Effector memory CD4-positive, alpha-beta T cell (primary cell): ENCODE data around the gene ARHGAP24.
"Not testable (repeated sequence)": the region's sequence is repeated elsewhere in the genome, so short reads cannot be mapped to it uniquely, and the experiment has no call there.

Experiments
- DNase-seq, 3 donors: peaks; one replicate each; pipeline ENCODE4 v3.0.0-alpha.2; 2020
- H3K27ac ChIP-seq: 2 replicates; pipeline ENCODE4 v1.7.0; 2013; ENCODE audit warnings: mild to moderate bottlenecking, low read length, moderate library complexity; ENCODE audit not compliant: insufficient read depth, poor library complexity, severe bottlenecking
- H3K27me3 ChIP-seq: replicated peaks from 2 replicates; pipeline ENCODE4 v1.7.0; 2013; ENCODE audit warnings: mild to moderate bottlenecking, low read length; ENCODE audit not compliant: insufficient read depth, control insufficient read depth, poor library complexity, severe bottlenecking
- H3K36me3 ChIP-seq: 2 replicates; pipeline ENCODE4 v1.7.0; 2013; ENCODE audit warnings: mild to moderate bottlenecking, low read length, moderate library complexity; ENCODE audit not compliant: control insufficient read depth, insufficient read depth
- H3K4me1 ChIP-seq: 2 replicates; pipeline ENCODE4 v1.7.0; 2013; ENCODE audit warnings: low read length, mild to moderate bottlenecking; ENCODE audit not compliant: control insufficient read depth, insufficient read depth, poor library complexity, severe bottlenecking
- H3K4me3 ChIP-seq: 2 replicates; pipeline ENCODE4 v1.7.0; 2013; ENCODE audit warnings: low read length, low read depth, mild to moderate bottlenecking; ENCODE audit not compliant: insufficient read depth, poor library complexity, severe bottlenecking
- H3K9me3 ChIP-seq: 2 replicates; pipeline ENCODE4 v1.7.0; 2013; ENCODE audit warnings: mild to moderate bottlenecking, low read length, moderate library complexity; ENCODE audit not compliant: control insufficient read depth

The ARHGAP24 gene

GRCh38 chr4:85496933-85497332 is 22.0 kb downstream of the ARHGAP24 start:
- H3K27me3 ChIP-seq, result no peaks in the 10 kb centered on the region
- H3K4me3 ChIP-seq, result no peak overlapping the region
- no peak for DNase-seq
- no peak overlapping the region for H3K27ac ChIP-seq
- H3K36me3 ChIP-seq, result no peaks in the 10 kb centered on the region
- no peaks in the 10 kb centered on the region for H3K4me1 ChIP-seq
- no peaks in the 10 kb centered on the region for H3K9me3 ChIP-seq

GRCh38 chr4:85498068-85498733 is 23.3 kb downstream of the ARHGAP24 start:
- no peaks in the 10 kb centered on the region for H3K4me1 ChIP-seq
- no peak overlapping the region for H3K27ac ChIP-seq
- no peaks in the 10 kb centered on the region for H3K36me3 ChIP-seq
- no peak overlapping the region for H3K4me3 ChIP-seq
- no peak for DNase-seq
- no peaks in the 10 kb centered on the region for H3K9me3 ChIP-seq
- no peaks in the 10 kb centered on the region for H3K27me3 ChIP-seq

DNA sequence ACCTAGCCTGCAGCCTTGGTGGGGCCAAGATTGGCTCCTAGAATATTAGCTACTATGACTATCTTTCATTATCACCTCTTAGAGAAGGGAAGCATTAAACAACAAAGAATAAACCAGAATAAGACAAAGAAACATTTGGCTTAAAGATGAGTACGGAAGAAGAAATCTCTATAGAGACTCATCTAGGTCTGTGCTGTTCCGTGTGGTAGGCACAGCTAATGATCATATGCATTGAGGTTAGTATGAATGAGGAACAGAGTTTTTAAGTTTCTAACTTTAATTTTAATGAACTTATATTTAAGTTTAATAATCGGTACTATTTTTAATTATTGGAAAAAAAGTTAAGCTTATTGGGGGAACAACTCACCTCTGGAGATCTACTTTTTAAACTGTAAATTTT is 24.6 kb downstream of the ARHGAP24 start:
- no peak overlapping the region for H3K4me3 ChIP-seq
- no peaks in the 10 kb centered on the region for H3K27me3 ChIP-seq
- H3K27ac ChIP-seq, result no peak overlapping the region
- no peaks in the 10 kb centered on the region for H3K36me3 ChIP-seq
- DNase-seq, result no peak
- H3K4me1 ChIP-seq, result no peaks in the 10 kb centered on the region
- H3K9me3 ChIP-seq, result no peaks in the 10 kb centered on the region

GRCh38 chr4:85500110-85500867 is 25.3 kb downstream of the ARHGAP24 start:
- Histone ChIP-seq H3K4me3 (no peak overlapping the region), H3K9me3 (no peaks in the 10 kb centered on the region), H3K27me3 (no peaks in the 10 kb centered on the region), H3K36me3 (no peaks in the 10 kb centered on the region), H3K27ac (no peak overlapping the region), H3K4me1 (no peaks in the 10 kb centered on the region)
- no peak for DNase-seq

- not testable (repeated sequence) for H3K4me3 ChIP-seq, H3K36me3 ChIP-seq, H3K27me3 ChIP-seq, H3K4me1 ChIP-seq, H3K9me3 ChIP-seq, DNase-seq, H3K27ac ChIP-seq
Measured at GRCh38 chr4:85501145-85501544, 26.2 kb downstream of the ARHGAP24 start.

DNA sequence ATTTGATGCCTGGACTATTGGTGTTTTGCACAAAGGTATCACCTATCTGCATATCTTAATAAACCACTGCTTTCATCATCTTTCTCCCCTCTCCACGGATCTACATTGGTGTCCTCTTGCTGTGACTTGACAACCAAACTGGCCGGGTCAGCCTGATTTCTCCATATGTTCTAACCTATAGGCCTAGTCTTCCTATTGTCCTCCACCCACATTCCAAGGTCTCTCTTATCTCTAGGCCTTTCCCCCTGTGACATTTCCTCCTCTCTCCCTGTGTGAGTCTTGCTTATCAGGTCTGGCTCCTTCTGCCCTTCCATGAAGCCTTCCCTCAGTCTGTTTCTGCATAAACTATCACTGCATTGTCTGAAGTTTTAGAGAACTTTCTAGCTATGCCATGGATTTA is 33.7 kb downstream of the ARHGAP24 start:
- H3K27ac ChIP-seq, result no peak overlapping the region
- no peaks in the 10 kb centered on the region for H3K4me1 ChIP-seq
- H3K9me3 ChIP-seq, result no peaks in the 10 kb centered on the region
- no peaks in the 10 kb centered on the region for H3K36me3 ChIP-seq
- H3K27me3 ChIP-seq, result no peaks in the 10 kb centered on the region
- H3K4me3 ChIP-seq, result no peak overlapping the region
- no peak for DNase-seq

- Histone ChIP-seq H3K4me3 (no peak overlapping the region), H3K4me1 (no peaks in the 10 kb centered on the region), H3K27me3 (no peaks in the 10 kb centered on the region), H3K9me3 (no peaks in the 10 kb centered on the region), H3K36me3 (no peaks in the 10 kb centered on the region), H3K27ac (no peak overlapping the region)
- DNase-seq, result no peak
Measured at GRCh38 chr4:85509882-85510631, 35.1 kb downstream of the ARHGAP24 start.

- H3K4me1 ChIP-seq, result no peaks in the 10 kb centered on the region
- DNase-seq, result no peak
- no peaks in the 10 kb centered on the region for H3K9me3 ChIP-seq
- no peak overlapping the region for H3K4me3 ChIP-seq
- H3K27me3 ChIP-seq, result no peaks in the 10 kb centered on the region
- no peaks in the 10 kb centered on the region for H3K36me3 ChIP-seq
- no peak overlapping the region for H3K27ac ChIP-seq
Measured at GRCh38 chr4:85510632-85510984, 35.7 kb downstream of the ARHGAP24 start.

DNA sequence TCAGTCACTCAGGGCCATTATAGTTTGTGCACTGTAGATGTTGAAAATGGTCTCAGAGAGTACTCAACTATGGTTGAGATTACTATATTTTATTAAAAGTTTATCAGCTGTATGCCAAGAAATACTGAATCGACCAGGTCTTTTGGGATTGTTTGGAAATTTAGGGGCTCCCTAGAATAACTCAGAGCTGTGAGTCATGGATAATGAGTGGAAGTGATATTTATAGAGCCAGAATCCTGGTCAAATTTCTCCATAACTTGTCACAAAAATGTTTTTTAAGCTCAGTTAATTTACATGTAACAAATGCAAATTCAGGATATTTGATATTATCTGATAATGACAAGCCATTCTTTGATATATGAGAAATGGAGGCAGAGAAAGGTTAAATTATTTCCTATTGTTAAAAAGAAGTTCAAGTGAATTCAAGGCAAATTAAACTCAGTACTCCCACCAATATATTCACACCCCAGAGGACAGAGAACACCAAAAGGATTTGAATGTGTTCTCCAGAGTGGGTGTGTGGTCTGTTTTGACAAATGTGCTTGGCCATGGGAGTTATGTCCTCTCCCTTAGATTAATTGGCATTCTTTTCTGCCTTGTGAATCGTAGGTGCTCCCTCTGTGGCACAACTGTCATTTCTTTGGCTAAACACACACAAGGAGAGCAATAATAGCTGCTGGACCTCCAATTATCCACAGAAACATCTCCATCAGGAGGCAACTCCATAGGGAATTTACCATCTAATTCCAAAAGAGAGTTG is 37.7 kb downstream of the ARHGAP24 start:
- no peaks in the 10 kb centered on the region for H3K36me3 ChIP-seq
- no peak for DNase-seq
- no peak overlapping the region for H3K27ac ChIP-seq
- H3K27me3 ChIP-seq, result no peaks in the 10 kb centered on the region
- no peak overlapping the region for H3K4me3 ChIP-seq
- H3K4me1 ChIP-seq, result no peaks in the 10 kb centered on the region
- H3K9me3 ChIP-seq, result no peaks in the 10 kb centered on the region
